COLO668 (cell line): ENCODE data around the gene KRT15.
A peak's percentile ranks its signal among the peaks of the same experiment; 100 is the strongest.

Source experiments
- DNase-seq: peaks from one replicate; lab custom pipeline; 2025; ENCODE audit not compliant: unreplicated experiment; lab: John Stamatoyannopoulos, UW

The KRT15 gene

DNA sequence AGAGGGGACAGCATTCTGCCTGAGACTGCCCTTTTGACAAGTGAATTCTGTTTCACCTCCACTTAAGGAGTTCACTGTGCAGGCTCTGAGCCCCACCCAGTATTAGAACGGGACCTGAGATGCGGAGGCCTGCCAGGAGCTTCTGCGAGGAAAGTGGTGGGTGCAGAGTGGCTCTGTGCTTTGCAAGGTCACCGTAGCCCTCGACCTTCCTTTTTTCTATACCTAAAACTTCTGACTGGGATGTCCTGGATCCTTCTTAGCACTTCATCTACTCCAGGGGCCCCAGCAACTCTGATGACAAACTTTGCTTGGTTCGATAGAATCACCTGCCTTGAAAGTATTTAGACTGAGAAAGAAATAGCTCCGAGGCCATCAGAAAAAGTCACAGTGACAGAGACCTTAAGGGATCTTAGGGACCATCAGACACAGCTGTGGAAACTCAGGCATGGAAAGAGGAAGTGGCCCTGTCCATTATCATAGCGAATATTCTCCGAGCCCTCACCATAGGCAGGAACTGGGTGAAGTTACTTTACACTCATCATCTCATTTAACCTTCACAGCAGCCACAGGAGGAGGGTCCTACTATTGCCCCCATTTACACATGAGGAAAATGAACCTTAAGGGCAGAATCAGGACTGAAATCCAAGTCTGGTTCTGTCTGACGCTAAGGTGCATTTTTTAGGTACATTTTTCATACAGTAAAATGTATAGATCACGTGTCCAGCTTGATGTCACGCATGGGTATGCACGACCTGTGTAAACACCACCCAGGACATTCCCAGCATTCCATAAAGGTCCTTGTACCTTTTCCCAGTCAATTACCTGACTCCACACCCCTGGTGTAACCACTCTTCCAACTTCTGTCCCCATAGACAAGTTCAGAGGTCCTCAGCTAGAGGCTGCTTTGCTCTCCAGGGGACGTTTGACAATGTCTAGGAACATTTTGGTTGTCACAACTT is 12.6 kb downstream of the KRT15 start:
- DNase-seq, result no peak

DNA sequence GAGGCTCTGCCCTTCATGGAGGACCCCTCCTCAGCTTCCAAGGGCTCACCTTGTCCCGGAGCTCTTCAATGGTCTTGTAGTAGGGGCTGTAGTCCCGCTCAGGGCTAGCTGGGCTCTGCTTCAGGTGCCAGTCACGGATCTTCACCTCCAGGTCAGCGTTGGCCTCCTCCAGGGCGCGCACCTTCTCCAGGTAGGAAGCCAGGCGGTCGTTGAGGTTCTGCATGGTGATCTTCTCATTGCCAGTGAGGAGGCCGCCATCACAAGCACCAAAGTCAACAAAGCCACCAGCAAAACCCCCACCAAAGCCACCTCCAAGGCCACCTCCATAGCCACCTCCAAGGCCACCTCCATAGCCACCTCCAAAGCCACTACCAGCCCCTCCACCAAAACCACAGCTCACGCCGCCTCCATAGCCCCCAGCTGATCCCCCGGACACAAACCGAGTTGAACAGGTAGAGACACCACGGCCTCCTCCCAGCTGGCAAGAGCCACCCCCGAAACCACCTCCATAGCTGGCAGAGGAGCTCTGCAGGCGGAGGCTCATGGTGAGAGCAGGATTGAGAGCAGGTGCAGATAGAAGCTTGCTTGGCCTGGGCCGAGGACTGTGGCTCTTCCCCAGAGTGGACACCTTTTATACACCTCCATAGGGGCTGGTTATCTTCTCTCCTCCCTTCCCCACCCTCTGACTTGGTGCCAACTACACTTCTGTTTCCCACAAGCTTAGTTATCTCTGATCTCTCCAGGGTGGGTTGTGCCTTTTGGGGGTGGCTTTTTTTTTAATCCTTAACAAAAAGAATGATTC is 13.5 kb downstream of the KRT15 start, which contains the start of gene KRT13:
KRT13 (minus strand) TSS at position 606 of the 802 bp plus-strand sequence; CDS start at position 544, 62 bp downstream.
- no peak for DNase-seq

DNA sequence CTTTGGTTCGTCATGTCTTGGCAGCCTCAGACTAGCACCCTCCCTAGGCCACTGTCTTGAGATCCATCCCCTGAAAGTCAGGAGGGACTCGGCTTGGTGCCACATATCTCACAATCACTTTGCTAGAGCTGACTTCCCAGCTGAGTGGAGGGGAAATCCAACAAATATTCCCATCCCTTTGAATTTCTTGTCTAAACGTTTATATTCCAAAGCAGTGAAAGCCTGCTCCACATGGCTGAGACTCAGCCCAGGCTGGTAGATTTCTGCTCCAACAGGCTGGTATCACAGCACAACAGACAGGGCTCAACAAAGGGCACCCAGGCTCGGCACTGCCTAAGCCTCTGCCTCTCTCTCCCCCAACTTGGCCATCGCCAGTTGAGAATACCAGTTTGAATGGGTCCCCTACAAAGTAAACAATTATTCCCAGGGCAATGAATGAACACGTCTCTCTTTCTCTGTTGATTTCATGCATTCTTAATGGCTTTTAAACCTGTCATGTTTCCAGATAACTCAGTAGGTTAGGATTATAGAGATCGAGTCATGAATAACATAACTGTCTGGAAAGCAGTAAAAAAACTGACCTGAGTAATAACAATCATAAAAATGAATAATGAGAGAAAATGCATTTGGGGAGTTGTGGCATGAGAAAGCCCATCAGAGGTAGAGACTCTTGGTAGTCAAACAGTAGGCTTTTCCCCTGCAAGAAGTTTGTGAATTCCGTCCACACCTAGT is 14.3 kb downstream of the KRT15 start:
- no peak for DNase-seq

DNA sequence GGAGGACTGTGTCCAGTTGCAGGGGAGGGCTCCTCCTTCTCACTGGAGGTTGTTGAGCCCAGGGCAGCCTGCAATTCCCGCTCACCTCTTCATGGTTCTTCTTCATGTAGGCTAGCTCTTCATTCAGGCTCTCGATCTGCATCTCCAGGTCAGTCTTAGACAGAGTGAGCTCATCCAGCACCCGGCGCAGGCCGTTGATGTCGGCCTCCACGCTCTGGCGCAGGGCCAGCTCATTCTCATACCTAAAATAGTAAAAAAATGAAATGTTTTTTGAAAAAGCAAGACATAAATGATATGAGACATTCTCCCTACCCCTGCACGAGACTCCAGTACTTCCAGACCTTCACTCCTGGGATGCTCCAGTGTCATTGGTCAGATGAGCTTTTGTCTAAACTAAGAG is 15.5 kb downstream of the KRT15 start:
- DNase-seq, result no peak

DNA sequence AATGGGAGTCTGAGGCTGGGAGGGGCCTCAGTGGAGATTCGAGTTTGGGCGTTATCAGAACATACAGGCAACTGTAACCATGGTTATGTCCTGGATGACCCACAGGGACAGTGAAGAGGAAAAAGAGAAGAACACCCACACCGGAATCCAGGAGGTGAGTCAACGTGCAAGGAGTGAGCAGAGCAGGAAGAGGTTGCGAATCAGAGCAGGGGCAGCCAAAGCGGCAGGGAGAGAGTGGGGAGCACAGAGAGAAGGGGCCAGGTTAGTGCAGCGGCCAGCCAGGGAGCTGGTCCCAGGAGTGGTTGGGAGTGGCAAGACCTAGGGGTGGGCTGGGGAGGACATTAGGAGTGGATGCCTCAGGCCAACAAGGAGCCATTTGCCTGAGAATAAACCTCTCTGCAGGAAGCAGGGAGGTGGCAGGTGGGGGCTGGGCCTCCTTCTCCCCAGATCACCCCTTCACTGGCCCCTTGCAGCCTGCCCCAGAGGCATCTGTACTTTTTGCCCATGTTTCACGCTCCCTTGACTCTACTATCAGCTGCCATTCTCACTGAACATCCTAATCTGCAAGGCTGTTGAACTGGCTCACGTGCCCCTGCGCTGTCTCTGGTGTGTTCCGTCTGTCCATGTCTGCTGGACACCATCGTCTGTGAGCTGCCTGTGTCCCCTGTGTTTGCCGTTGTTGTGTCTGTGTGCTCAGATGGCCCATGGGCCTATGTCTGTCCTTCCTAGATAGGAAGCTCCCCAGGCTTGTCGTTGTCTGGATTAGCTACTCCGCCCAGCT is 18.4 kb downstream of the KRT15 start:
- no peak for DNase-seq

DNA sequence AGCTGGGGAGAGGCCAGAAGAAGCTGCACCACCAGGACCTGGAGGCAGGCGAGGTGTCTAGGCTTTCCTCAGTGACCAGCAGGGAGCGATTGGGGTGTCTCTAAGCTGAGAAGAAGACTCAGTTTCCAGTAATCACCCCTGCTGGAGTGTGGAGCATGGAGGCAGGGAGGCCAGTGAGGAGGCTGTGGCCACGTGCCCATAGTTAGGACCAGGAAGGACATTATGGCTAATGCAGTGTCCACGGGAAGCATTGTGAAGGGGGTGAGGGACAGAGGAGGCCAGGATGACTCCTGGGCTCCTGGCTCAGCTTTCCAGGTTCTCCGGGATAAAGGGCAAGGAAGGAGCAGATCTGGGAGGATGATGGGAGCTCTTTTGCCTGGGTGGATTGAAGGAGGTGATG is 19.0 kb downstream of the KRT15 start:
- no peak for DNase-seq

DNA sequence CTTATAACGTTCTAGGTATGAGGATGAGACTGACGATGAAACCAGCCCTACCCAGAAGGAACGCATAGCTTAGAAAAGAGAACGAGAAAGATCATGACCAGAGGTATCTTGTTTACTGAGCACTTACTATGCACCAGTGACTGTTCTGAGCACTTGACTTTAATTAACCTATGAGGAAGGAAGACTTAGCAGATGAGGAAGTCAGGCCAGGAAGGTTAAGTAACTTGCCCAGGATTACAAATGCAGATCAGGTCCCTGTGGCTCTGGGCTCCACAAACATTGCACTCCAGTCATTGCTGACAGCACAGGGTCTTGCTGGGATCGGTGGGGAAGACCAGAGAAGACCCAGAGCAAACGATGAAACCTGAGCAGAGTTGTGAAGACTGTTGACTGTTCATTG is 20.4 kb downstream of the KRT15 start:
- DNase-seq, result no peak

DNA sequence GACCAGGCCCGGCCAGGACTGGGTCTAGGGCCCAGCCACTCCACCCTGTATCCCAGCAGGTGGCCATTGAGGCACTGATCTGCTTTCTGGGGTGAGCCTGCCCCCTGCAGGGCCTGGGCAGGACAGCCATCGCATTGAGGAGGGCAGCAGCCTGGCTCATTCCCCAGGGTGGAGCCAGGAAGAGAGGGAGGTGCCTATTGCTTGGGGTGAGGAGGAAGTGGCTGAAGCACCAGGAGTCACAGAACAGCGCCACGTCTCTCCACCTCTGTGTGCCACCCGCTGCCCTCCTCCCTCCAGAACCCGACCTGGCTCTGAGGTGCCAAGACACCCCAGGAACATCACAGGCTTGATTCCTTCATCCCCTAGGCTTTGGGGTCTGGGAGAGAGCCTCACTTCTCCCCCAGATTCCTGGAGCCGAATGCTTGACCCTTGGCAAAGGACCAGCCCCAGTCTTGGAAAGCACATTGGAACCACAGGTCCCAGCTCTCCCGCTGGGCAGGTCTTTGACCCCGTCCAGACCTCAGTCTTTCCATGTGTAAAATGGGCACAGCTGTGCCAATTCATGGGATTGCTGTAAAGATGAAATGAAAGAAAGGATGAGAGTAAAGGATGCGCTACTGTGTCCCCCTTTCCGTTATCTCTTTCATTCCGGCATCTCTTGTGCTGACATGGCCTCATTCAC is 21.7 kb downstream of the KRT15 start:
- peak; percentile 43 for DNase-seq

DNA sequence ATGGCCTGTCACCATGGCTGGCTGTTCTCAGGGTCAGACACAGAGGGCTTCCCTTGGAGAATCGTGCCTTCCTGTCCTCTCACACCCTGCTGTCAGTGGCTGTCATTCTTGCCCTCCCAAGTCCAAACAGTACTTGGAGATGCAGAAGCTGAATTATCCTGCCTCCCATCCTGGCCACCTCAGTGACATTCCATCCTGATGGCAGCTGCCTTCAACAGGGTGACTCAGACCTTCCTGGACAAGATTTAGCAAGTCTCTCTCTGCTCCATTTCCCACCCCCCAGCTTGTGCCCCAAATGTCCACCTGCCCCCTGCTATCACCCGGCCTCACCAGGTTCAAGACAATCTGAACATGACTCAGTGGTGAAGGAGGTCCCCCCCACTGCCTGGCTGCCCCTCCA is 24.2 kb downstream of the KRT15 start:
- no peak for DNase-seq

DNA sequence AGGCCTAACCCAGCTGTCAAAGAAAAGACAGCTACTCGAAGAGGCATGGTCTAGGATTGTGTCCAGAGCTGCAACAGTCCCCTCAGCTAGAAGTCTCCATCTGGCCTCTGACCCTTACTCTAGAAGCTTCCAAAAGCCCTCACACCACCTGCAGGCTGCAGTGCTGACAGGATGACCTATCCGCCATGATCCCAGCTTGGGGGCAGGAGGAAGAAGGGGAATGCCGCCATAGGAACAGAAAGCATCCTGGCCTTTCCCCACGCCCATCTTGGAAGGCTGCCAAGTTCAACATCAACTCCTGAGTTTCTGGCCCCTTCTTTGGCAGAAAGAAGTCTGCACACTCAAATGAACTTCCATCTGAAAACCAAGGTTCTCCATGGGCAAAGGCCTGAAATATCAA is 25.9 kb downstream of the KRT15 start:
- peak; percentile 63 for DNase-seq

DNA sequence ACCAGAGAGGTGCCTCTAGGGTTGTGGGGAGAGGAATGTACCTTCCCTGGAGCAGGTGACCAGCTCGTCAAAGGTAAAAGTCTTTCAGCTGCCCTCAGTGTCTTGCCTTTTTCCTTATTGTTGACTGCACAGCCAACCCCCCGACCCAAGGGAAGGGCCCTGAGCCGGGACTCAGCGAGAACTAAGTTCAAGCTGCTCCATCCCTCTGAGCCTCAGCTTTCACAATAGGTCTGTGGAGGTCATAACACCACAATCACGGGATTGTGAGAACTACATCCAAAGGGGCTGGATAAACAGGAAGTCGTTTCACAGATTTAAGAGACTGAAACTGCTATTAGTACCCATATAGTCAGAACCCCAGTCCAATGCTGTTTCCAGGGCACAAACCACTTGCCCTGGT is 26.3 kb downstream of the KRT15 start:
- no peak for DNase-seq

DNA sequence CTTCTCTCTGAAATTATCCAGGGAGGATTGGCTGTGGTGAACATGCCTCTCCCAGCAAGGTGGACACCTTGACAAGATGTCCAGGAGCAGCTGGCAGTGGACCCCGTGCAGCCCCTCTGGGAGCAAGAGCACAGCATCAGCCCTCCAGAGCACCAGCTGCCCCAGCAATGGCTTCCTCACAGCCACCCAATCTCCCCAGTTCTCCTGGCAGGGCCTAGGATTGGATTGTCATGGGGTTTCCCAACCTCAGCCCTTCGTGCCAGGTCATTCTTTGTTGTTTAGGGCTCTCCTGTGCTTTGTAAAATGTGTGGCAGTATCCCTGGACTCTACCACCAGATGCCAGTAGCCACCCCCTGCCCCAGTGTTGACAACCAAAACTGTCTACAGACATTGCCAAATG is 27.2 kb downstream of the KRT15 start:
- DNase-seq, result no peak

DNA sequence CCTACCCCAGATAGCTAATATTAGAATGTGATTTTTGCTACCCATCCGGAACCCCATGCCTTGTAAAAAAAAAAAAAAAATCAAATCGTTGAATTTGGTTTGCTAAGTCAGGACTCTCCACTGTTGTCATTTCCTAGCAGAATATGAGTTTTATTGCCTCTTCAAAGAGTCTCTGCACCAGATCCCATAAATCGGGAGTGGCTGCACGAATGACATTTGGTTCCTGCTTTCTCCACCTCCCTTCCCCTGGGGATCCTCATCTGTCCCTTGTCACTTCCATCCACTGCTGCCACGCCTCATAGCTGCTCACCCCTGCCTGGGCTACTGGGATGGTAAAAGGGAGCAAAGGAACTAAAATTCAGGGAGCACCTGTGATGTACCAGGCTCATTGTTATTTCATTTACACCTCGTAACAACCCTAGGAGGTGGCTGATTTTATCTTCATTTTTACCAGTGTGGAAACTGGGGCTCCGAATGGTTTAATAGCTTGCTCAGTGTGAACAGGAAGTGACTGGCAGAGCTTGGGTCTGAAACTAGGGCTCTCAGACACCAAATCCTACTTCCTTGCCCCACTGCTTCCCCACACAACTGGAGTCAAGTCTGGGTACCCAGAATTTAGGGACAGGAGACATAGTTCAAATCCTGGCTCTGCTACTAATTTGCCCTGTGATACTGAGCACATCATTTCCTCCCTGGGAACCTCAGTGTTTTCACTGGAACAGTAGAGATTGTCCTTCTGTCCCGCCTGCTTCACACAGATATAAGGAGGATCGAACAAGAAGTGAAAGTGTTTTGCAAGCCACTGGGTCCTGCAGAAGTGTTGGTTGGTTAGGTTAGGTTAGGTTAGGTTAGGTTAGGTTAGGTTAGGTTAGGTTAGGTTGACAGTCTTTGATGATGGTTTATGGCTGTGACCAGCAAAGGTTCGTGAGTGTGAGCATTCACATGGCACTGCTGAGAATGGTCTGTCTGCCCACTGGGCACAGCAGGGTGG is 28.4 kb downstream of the KRT15 start:
- DNase-seq, result no peak

DNA sequence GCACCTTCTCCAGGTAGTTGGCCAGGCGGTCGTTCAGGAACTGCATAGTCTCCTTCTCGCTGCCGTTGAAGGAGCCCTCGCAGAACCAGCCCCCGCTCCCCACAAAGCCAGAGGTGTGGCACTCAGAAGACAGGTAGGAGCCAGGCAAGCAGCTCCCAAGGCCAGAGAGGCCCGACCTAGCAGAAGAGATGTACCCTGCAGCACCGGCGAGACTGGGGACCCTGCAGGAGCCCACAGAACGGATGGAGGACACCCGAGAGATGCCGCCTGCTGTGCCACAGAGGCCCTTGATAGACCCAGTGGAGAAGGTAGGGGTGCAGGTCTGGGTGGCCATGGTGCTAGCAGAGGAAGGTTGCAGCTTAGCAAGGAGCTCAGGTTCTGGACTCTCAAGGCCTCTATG is 29.2 kb downstream of the KRT15 start, which contains the start of gene KRT36:
KRT36 (minus strand) TSS at position 380 of the 400 bp plus-strand sequence; CDS start at position 334, 46 bp downstream.
- no peak for DNase-seq

DNA sequence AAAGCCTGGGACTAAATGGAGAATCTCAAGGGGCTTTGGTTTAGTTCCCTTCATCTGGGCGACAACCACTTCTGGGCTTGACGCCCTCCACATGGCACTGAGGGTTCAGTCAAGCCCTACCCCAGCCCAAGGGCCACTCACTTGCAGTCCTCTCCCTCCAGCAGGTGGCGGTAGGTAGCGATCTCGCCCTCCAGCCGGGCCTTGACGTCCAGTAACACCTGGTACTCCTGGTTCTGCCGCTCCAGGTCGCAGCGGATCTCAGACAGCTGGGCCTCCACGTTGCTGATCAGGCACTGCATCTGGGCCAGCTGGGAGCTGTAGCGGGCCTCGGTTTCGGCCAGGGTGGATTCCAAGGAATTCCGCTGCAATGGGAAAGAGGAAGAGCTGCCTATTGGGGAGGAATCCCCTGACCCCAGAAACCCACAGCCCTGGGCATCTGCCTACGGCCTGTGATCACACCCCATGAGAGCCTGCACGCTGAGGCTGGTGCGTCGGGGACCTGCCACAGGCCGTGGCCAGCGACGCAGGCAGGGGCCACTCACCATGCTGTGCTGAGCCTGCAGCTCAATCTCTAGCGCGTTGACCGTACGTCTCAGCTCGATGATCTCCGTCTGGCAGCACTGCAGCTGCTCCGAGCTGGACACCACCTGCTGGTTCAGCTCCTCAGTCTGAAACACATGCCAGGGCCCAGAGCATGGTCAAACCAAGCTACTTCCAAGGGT is 31.7 kb downstream of the KRT15 start:
- DNase-seq, result peak; percentile 41

DNA sequence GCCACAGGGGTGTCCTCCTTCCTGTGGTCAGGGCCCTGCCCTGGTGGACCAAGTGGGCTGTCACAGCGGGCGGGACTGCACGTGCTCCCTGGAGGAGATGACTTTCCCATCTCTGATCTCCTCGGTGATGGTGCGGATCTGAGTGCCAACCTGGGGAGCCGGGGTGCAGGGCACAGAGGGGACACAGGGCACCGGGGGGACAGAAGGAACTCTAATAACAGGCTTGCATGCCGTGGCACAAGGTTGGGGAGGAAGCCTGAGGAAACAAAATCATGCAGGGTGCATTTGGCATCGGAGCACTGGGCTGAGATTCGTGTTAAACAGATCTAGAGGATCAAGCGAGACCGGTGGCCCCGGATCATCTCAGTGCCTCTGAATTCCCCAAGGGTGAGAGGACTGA is 32.4 kb downstream of the KRT15 start:
- DNase-seq, result no peak

DNA sequence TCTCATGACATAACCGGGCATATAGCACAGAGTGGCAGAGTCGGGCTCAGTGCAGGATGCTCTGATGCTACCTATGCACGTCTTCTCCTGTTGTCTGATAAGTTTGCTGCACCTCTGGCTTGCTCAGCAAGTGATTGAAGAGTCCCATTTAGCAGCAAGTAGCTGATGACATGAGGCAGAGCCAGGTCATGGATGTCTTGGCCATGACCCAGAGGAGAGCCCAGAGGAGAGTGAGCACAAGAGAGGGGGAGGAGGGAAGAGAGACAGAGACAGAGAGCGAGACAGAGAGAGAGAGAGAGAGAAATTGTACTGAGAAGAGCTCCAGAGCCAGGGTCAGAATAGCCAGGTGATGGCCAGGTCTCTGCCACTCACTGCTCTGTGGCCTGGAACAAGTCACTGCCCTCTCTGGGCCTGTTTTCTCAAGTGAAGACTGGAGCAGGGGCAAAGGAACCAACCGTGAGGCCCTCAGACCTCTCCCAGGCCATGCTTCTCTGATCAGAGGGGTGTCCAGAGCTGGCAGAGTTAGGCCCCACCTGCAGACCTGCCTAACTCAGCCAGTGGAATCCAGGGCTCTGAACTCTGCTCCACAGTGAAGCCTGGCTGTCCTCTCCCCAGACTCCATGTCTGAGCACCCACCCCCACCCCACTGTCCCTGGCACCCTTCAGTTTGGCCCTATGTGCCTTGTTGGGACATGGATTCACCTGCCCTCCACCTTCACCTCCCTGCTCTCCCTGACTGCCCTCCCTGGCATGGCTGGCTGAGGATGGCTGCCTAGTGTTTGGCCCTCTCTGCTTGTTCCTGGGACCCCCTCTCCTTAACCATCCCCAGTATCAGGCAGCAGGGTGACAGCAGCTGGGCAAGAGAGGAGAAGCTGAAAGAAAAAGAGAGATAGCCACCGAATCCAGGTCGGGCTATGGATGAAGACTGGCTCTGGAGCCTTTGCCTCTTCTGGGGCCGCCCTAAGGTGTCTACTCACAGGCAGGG is 33.5 kb downstream of the KRT15 start:
- no peak for DNase-seq
